ENCODE data around the gene KASH5.

- TF ChIP-seq, protein P1, sequence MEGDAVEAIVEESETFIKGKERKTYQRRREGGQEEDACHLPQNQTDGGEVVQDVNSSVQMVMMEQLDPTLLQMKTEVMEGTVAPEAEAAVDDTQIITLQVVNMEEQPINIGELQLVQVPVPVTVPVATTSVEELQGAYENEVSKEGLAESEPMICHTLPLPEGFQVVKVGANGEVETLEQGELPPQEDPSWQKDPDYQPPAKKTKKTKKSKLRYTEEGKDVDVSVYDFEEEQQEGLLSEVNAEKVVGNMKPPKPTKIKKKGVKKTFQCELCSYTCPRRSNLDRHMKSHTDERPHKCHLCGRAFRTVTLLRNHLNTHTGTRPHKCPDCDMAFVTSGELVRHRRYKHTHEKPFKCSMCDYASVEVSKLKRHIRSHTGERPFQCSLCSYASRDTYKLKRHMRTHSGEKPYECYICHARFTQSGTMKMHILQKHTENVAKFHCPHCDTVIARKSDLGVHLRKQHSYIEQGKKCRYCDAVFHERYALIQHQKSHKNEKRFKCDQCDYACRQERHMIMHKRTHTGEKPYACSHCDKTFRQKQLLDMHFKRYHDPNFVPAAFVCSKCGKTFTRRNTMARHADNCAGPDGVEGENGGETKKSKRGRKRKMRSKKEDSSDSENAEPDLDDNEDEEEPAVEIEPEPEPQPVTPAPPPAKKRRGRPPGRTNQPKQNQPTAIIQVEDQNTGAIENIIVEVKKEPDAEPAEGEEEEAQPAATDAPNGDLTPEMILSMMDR (IDR thresholded peaks at IDR 0.05; ENCODE audit: low read depth, low read length, poor library complexity, severe bottlenecking) = no peak
- no peak for TF ChIP-seq EZH2phosphoT487 (IDR thresholded peaks at IDR 0.05; ENCODE audit: borderline replicate concordance, low read length)
Measured at GRCh38 chr19:49445997-49446396, 57.9 kb downstream of the KASH5 start.

All from DOHH2 (cell line).